ENCODE data around the gene THG1L. TPM values are rescaled to one million over a fixed set of nuclear protein-coding genes. Genes with fewer than 3 reads are reported as not detected.

THG1L gene
- total RNA-seq, 1 experiment from 2014 or later, result 18.6 TPM

GRCh38 chr5:157772127-157772526 is 40.9 kb downstream of the THG1L start:
- Histone ChIP-seq H3K27ac (ENCODE audit: low read length) (no peak overlapping the region), H3K9me3 (ENCODE audit: low read length) (no peaks in the 10 kb centered on the region), H2AFZ (ENCODE audit: low read length) (no peak overlapping the region), H3K9ac (ENCODE audit: low read length) (no peak overlapping the region), H3K4me3 (ENCODE audit: low read length) (no peak overlapping the region), H3K79me2 (ENCODE audit: low read length) (no peaks in the 10 kb centered on the region), H3K4me1 (ENCODE audit: low read length) (no peaks in the 10 kb centered on the region; the same call in 1 of the 2 replicates), H3K4me2 (ENCODE audit: low read depth, low read length, poor library complexity, severe bottlenecking) (no peak overlapping the region), H4K20me1 (ENCODE audit: insufficient read depth, low read depth, low read length) (no peaks in the 10 kb centered on the region), H3K27me3 (ENCODE audit: low read length) (no peaks in the 10 kb centered on the region), H3K9me2 (replicated peaks; ENCODE audit: insufficient read depth, low read length) (no peaks in the 10 kb centered on the region), H3K36me3 (ENCODE audit: insufficient read depth, low read length) (no peaks in the 10 kb centered on the region)
- no peak for DNase-seq

GRCh38 chr5:157778121-157778805 is 47.0 kb downstream of the THG1L start:
- H3K27ac ChIP-seq (ENCODE audit: low read length), result no peak overlapping the region
- no peaks in the 10 kb centered on the region for H4K20me1 ChIP-seq (ENCODE audit: insufficient read depth, low read depth, low read length)
- DNase-seq, result no peak
- H3K4me2 ChIP-seq (ENCODE audit: low read depth, low read length, poor library complexity, severe bottlenecking), result no peak overlapping the region
- no peak overlapping the region for H2AFZ ChIP-seq (ENCODE audit: low read length)
- no peaks in the 10 kb centered on the region for H3K36me3 ChIP-seq (ENCODE audit: insufficient read depth, low read length)
- H3K4me1 ChIP-seq (ENCODE audit: low read length), result no peaks in the 10 kb centered on the region
- no peaks in the 10 kb centered on the region for H3K9me3 ChIP-seq (ENCODE audit: low read length)
- no peak overlapping the region for H3K4me3 ChIP-seq (ENCODE audit: low read length)
- no peaks in the 10 kb centered on the region for H3K79me2 ChIP-seq (ENCODE audit: low read length)
- H3K9me2 ChIP-seq (replicated peaks; ENCODE audit: insufficient read depth, low read length), result no peaks in the 10 kb centered on the region
- no peaks in the 10 kb centered on the region for H3K27me3 ChIP-seq (ENCODE audit: low read length)
- H3K9ac ChIP-seq (ENCODE audit: low read length), result no peak overlapping the region

GRCh38 chr5:157779221-157779620 is 48.0 kb downstream of the THG1L start:
- no peak overlapping the region for H3K27ac ChIP-seq (ENCODE audit: low read length)
- no peak overlapping the region for H3K9ac ChIP-seq (ENCODE audit: low read length)
- no peaks in the 10 kb centered on the region for H3K36me3 ChIP-seq (ENCODE audit: insufficient read depth, low read length)
- H3K27me3 ChIP-seq (ENCODE audit: low read length), result no peaks in the 10 kb centered on the region
- no peak overlapping the region for H3K4me3 ChIP-seq (ENCODE audit: low read length)
- no peak overlapping the region for H2AFZ ChIP-seq (ENCODE audit: low read length)
- no peaks in the 10 kb centered on the region for H3K4me1 ChIP-seq (ENCODE audit: low read length)
- DNase-seq, result no peak
- H3K4me2 ChIP-seq (ENCODE audit: low read depth, low read length, poor library complexity, severe bottlenecking), result no peak overlapping the region
- no peaks in the 10 kb centered on the region for H4K20me1 ChIP-seq (ENCODE audit: insufficient read depth, low read depth, low read length)
- H3K9me3 ChIP-seq (ENCODE audit: low read length), result no peaks in the 10 kb centered on the region
- no peaks in the 10 kb centered on the region for H3K9me2 ChIP-seq (replicated peaks; ENCODE audit: insufficient read depth, low read length)
- no peaks in the 10 kb centered on the region for H3K79me2 ChIP-seq (ENCODE audit: low read length)

DNA sequence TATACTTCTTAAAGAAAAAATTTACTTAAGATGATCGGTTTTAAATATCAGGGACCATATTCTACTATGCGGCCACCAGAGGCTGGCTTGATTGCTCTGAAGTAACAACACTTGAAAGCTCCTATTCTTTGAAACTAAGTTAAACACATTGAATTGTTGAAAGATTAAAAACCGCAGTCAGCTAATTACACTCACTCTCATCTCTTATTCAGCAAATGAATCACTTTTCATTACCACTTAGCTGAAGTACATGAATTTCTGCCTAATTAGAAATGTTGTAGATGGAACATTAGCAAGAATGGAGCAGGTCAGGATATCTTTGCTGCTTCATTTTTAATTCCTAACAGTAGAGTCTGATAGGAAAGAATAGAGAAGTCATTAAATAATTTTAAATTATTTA is 54.6 kb downstream of the THG1L start:
- Histone ChIP-seq H4K20me1 (ENCODE audit: insufficient read depth, low read depth, low read length) (no peaks in the 10 kb centered on the region), H2AFZ (ENCODE audit: low read length) (no peak overlapping the region), H3K9me3 (ENCODE audit: low read length) (no peaks in the 10 kb centered on the region), H3K9me2 (replicated peaks; ENCODE audit: insufficient read depth, low read length) (no peaks in the 10 kb centered on the region), H3K4me2 (ENCODE audit: low read depth, low read length, poor library complexity, severe bottlenecking) (no peak overlapping the region), H3K9ac (ENCODE audit: low read length) (no peak overlapping the region), H3K27me3 (ENCODE audit: low read length) (no peaks in the 10 kb centered on the region), H3K27ac (ENCODE audit: low read length) (no peak overlapping the region), H3K4me3 (ENCODE audit: low read length) (no peak overlapping the region), H3K36me3 (ENCODE audit: insufficient read depth, low read length) (peaks cover 9% of the 10 kb centered on the region; the same call in 1 of the 2 replicates), H3K4me1 (ENCODE audit: low read length) (no peaks in the 10 kb centered on the region), H3K79me2 (ENCODE audit: low read length) (no peaks in the 10 kb centered on the region)
- DNase-seq, result no peak

Small RNA genes lying within 50 kb of the gene (small RNA-seq; reads per million reads assigned to genes)
- gene AC026407.1, result not detected

Other genes starting within 250 kb of the THG1L start
- 4.9 and 5.7 TPM in 2 replicates for gene ADAM19, start 155.6 kb upstream of the THG1L start, total RNA-seq (2014; rRNA removed; shearing (Covaris generic); ENCODE audit: low replicate concordance)
- gene SOX30, start 79.0 kb upstream of the THG1L start, total RNA-seq (2014; rRNA removed; shearing (Covaris generic); ENCODE audit: low replicate concordance), result not detected in 2 replicates
- gene C5orf52, start 59.9 kb upstream of the THG1L start, total RNA-seq (2014; rRNA removed; shearing (Covaris generic); ENCODE audit: low replicate concordance), result not detected in 2 replicates
- gene LSM11, start 12.3 kb downstream of the THG1L start, total RNA-seq (2014; rRNA removed; shearing (Covaris generic); ENCODE audit: low replicate concordance), result 5.7 and 6.5 TPM in 2 replicates
- 49.4 and 87.7 TPM in 2 replicates for gene CLINT1, start 127.7 kb downstream of the THG1L start, total RNA-seq (2014; rRNA removed; shearing (Covaris generic); ENCODE audit: low replicate concordance)

All from Karpas-422 (cell line).